Measurements from ENCODE around the gene PRKAG1. TPM values are rescaled to one million over a fixed set of nuclear protein-coding genes. Genes with fewer than 3 reads are reported as not detected.

PRKAG1 gene
- polyA plus RNA-seq, 3 donors: 33.6 to 59.4 (median 54.5) TPM

- no peak overlapping the region for H3K27ac ChIP-seq (ENCODE audit: low read depth, low read length)
- 24 to 25% (median 25%) methylated on average over 30 to 32 of the region's 32 CpGs for WGBS, 3 donors
These were observed 24.1 kb downstream of the PRKAG1 start for GRCh38 chr12:48994224-48995085.

GRCh38 chr12:48993787-48994186, 24.8 kb downstream of the PRKAG1 start:
- 71 to 82% (median 75%) methylated on average over 3 of the region's 3 CpGs for WGBS, 3 donors

GRCh38 chr12:48991247-48992050, 27.1 kb downstream of the PRKAG1 start:
- WGBS, 3 donors: 64 to 77% (median 71%) methylated on average over 8 of the region's 8 CpGs
- H3K27ac ChIP-seq (ENCODE audit: low read depth, low read length): no peak overlapping the region

More at GRCh38 chr12:48993787-48994186, 24.8 kb downstream of the PRKAG1 start:
- no peak overlapping the region for H3K27ac ChIP-seq (ENCODE audit: low read depth, low read length)

GRCh38 chr12:48990552-48990951, 28.0 kb downstream of the PRKAG1 start:
- H3K27ac ChIP-seq (ENCODE audit: low read depth, low read length): no peak overlapping the region

GRCh38 chr12:48988030-48988649, 30.4 kb downstream of the PRKAG1 start:
- WGBS, 3 donors: 24 to 28% (median 28%) methylated on average over 16 of the region's 16 CpGs

GRCh38 chr12:48986720-48987291, 31.8 kb downstream of the PRKAG1 start:
- no peak overlapping the region for H3K27ac ChIP-seq (ENCODE audit: low read depth, low read length)
- WGBS, 3 donors: 53 to 64% (median 60%) methylated on average over 23 of the region's 23 CpGs

More at GRCh38 chr12:48988030-48988649, 30.4 kb downstream of the PRKAG1 start:
- H3K27ac ChIP-seq (ENCODE audit: low read depth, low read length): no peak overlapping the region

- H3K27ac ChIP-seq (ENCODE audit: low read depth, low read length): no peak overlapping the region
- 75 to 87% (median 80%) methylated on average over 2 of the region's 2 CpGs for WGBS, 3 donors
These were observed 32.7 kb downstream of the PRKAG1 start for GRCh38 chr12:48985901-48986300.

- whole genome bisulfite sequencing, 3 donors: 38 to 40% (median 40%) methylated on average over 9 to 10 of the region's 10 CpGs
- no peak overlapping the region for H3K27ac ChIP-seq (ENCODE audit: low read depth, low read length)
These were observed 33.1 kb downstream of the PRKAG1 start for GRCh38 chr12:48985475-48985897.

GRCh38 chr12:48982397-48983080, 36.0 kb downstream of the PRKAG1 start:
- no peak overlapping the region for H3K27ac ChIP-seq (ENCODE audit: low read depth, low read length)
- 49 to 54% (median 54%) methylated on average over 6 of the region's 6 CpGs for WGBS, 3 donors

GRCh38 chr12:48981757-48982157, 36.8 kb downstream of the PRKAG1 start:
- 18 to 28% (median 24%) methylated on average over 12 to 13 of the region's 13 CpGs for WGBS, 3 donors
- no peak overlapping the region for H3K27ac ChIP-seq (ENCODE audit: low read depth, low read length)

- H3K27ac ChIP-seq (ENCODE audit: low read depth, low read length): no peak overlapping the region
- 4 to 8% (median 4%) methylated on average over 84 to 91 of the region's 91 CpGs for WGBS, 3 donors
These were observed 37.4 kb downstream of the PRKAG1 start for GRCh38 chr12:48980953-48981756.

- 2 to 5% (median 3%) methylated on average over 43 to 46 of the region's 46 CpGs for WGBS, 3 donors
These were observed 38.1 kb downstream of the PRKAG1 start for GRCh38 chr12:48980389-48980952.

GRCh38 chr12:48979602-48980388, 38.8 kb downstream of the PRKAG1 start:
- H3K27ac ChIP-seq (ENCODE audit: low read depth, low read length): no peak overlapping the region
- WGBS, 3 donors: 1 to 3% (median 2%) methylated on average over 54 to 55 of the region's 55 CpGs

More at GRCh38 chr12:48980389-48980952, 38.1 kb downstream of the PRKAG1 start:
- H3K27ac ChIP-seq (ENCODE audit: low read depth, low read length): no peak overlapping the region

- 3% methylated on average over 44 to 45 of the region's 45 CpGs for WGBS, 3 donors
- H3K27ac ChIP-seq (ENCODE audit: low read depth, low read length): no peak overlapping the region
These were observed 39.6 kb downstream of the PRKAG1 start for GRCh38 chr12:48978741-48979601.

GRCh38 chr12:48978291-48978740, 40.3 kb downstream of the PRKAG1 start, which contains the start of gene WNT1:
Gene WNT1, plus strand, starts transcription at chr12:48978322. Its CDS starts 329 bp downstream, at chr12:48978651.
- WGBS, 3 donors: 1 to 2% (median 1%) methylated on average over 35 to 45 of the region's 45 CpGs
- no peak within 1 kb of the TSS for H3K27ac ChIP-seq (ENCODE audit: low read depth, low read length)
